ENCODE results near the gene ITPR1. TPM values are rescaled to one million over a fixed set of nuclear protein-coding genes. Genes with fewer than 3 reads are reported as not detected.

ITPR1 gene
- total RNA-seq (100 to 1,000 TPM in 1 of 2 donors, 10 to 100 TPM in 1; 59.7 to 129 TPM), polyA plus RNA-seq (ENCODE audit: insufficient read depth, low read depth, low replicate concordance) (26.5 TPM)
- long read RNA-seq, donor 1, partial matches to known transcripts, result 0 of 5 reads
- long read RNA-seq, donor 1, other reads (novel, unspliced or antisense), result 0 of 5 reads
- long read RNA-seq, donor 2, partial matches to known transcripts, result 0 of 2 reads
- long read RNA-seq, donor 2, other reads (novel, unspliced or antisense), result 0 of 2 reads

- peak in 1 of 3 experiments; percentile 16 for TF ChIP-seq CTCF (IDR thresholded peaks at IDR 0.05)
- peak; percentile 100 for TF ChIP-seq POLR2A (IDR thresholded peaks at IDR 0.05)
- H3K27ac ChIP-seq, result peak within 1 kb of the TSS; percentile 64 to 85
- peaks cover 20% of the 10 kb centered on the region for H3K4me1 ChIP-seq
- 0 to 1% methylated on average over 32 to 43 of the region's 47 CpGs for whole genome bisulfite sequencing, 2 donors
- no peaks in the 10 kb centered on the region for H3K36me3 ChIP-seq (ENCODE audit: low read depth, missing control alignments)
- DNase-seq, result peak; percentile 99
- H3K4me3 ChIP-seq, result peak within 1 kb of the TSS; percentile 76 to 83
- intact Hi-C loops (cut with DNase I; ENCODE audit: low total_unique reads), result no loop called here
- no peaks in the 10 kb centered on the region for H3K27me3 ChIP-seq
- H3K9me3 ChIP-seq, result no peaks in the 10 kb centered on the region
Observed at GRCh38 chr3:4493014-4493940, at the start of gene ITPR1. TSS of gene ITPR1 (plus strand) at chr3:4493348. CDS start at chr3:4516492, 23,144 bp downstream.

- 91 to 92% methylated on average over 3 of the region's 3 CpGs for WGBS, 2 donors
Observed at GRCh38 chr3:4447295-4447999, 45.7 kb upstream of the ITPR1 start.

GRCh38 chr3:4448187-4448586 is 45.0 kb upstream of the ITPR1 start:
- WGBS, 2 donors, result 82 to 87% methylated on average over 6 of the region's 6 CpGs
- intact Hi-C loops (cut with DNase I; ENCODE audit: low total_unique reads), result no loop called here
- TF ChIP-seq POLR2A (IDR thresholded peaks at IDR 0.05) (no peak), CTCF (IDR thresholded peaks at IDR 0.05) (no peak)

More at GRCh38 chr3:4447295-4447999, 45.7 kb upstream of the ITPR1 start:
- Histone ChIP-seq H3K36me3 (ENCODE audit: low read depth, missing control alignments) (no peaks in the 10 kb centered on the region), H3K9me3 (no peaks in the 10 kb centered on the region), H3K4me3 (no peak overlapping the region), H3K27me3 (no peaks in the 10 kb centered on the region), H3K4me1 (no peaks in the 10 kb centered on the region), H3K27ac (no peak overlapping the region)
- intact Hi-C loops (cut with DNase I; ENCODE audit: low total_unique reads), result no loop called here
- no peak for DNase-seq
- TF ChIP-seq CTCF (IDR thresholded peaks at IDR 0.05) (no peak), POLR2A (IDR thresholded peaks at IDR 0.05) (no peak)

GRCh38 chr3:4449043-4449805 is 43.9 kb upstream of the ITPR1 start:
- intact Hi-C loops (cut with DNase I; ENCODE audit: low total_unique reads), result no loop called here
- no peaks in the 10 kb centered on the region for H3K4me1 ChIP-seq
- WGBS, 2 donors, result 65 to 80% methylated on average over 5 of the region's 5 CpGs
- DNase-seq, result no peak
- H3K36me3 ChIP-seq (ENCODE audit: low read depth, missing control alignments), result no peaks in the 10 kb centered on the region
- no peaks in the 10 kb centered on the region for H3K9me3 ChIP-seq
- TF ChIP-seq CTCF (IDR thresholded peaks at IDR 0.05) (no peak), POLR2A (IDR thresholded peaks at IDR 0.05) (no peak)
- H3K27ac ChIP-seq, result no peak overlapping the region
- H3K27me3 ChIP-seq, result no peaks in the 10 kb centered on the region
- H3K4me3 ChIP-seq, result no peak overlapping the region

More at GRCh38 chr3:4448187-4448586, 45.0 kb upstream of the ITPR1 start:
- DNase-seq, result no peak
- Histone ChIP-seq H3K9me3 (no peaks in the 10 kb centered on the region), H3K36me3 (ENCODE audit: low read depth, missing control alignments) (no peaks in the 10 kb centered on the region), H3K27ac (no peak overlapping the region), H3K4me1 (no peaks in the 10 kb centered on the region), H3K27me3 (no peaks in the 10 kb centered on the region), H3K4me3 (no peak overlapping the region)
